NCI-H460 (cell line): ENCODE results near the gene PIK3R2. TPM values are rescaled to one million over a fixed set of nuclear protein-coding genes. Genes with fewer than 3 reads are reported as not detected.

Experiments used
- DNase-seq: peaks from one replicate; pipeline ENCODE4 v3.0.0-alpha.2; 2016; ENCODE audit warnings: low read depth; ENCODE audit errors: extremely low read depth
- total RNA-seq: library from RNA; depleted of rRNA; stranded (reverse); fragments of >200 nt; shearing (Covaris generic); gene quantifications from 2 replicates; pipeline ENCODE4 v1.2.3, GENCODE V29; 2014

The PIK3R2 gene
- total RNA-seq, 1 experiment from 2014 or later, result 7.7 TPM

GRCh38 chr19:18122860-18123795 is 29.8 kb upstream of the PIK3R2 start:
- no peak for DNase-seq

DNA sequence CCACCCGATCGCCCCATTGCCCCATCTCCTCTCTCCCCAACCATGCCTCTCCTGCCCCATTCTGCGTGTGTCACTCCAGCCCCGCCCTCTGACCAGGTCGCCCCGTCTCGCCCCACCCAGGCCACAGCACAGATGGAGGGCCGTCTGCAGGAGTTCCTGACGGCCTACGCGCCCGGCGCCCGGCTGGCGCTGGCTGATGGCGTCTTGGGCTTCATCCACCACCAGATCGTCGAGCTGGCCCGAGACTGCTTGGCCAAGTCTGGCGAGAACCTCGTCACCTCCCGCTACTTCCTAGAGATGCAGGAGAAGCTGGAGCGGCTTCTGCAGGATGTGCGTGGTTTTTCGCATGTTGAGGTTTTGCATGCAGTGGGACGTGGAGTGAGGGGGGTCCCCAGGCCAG is 29.1 kb upstream of the PIK3R2 start:
- DNase-seq, result no peak

GRCh38 chr19:18126097-18126496 is 26.9 kb upstream of the PIK3R2 start:
- DNase-seq, result no peak

GRCh38 chr19:18128044-18128443 is 24.9 kb upstream of the PIK3R2 start:
- DNase-seq, result no peak

- no peak for DNase-seq
These were observed 24.2 kb upstream of the PIK3R2 start for GRCh38 chr19:18128805-18129204.

GRCh38 chr19:18130523-18131242 is 22.3 kb upstream of the PIK3R2 start:
- DNase-seq, result no peak

GRCh38 chr19:18131841-18132596 is 20.9 kb upstream of the PIK3R2 start:
- DNase-seq, result no peak

DNA sequence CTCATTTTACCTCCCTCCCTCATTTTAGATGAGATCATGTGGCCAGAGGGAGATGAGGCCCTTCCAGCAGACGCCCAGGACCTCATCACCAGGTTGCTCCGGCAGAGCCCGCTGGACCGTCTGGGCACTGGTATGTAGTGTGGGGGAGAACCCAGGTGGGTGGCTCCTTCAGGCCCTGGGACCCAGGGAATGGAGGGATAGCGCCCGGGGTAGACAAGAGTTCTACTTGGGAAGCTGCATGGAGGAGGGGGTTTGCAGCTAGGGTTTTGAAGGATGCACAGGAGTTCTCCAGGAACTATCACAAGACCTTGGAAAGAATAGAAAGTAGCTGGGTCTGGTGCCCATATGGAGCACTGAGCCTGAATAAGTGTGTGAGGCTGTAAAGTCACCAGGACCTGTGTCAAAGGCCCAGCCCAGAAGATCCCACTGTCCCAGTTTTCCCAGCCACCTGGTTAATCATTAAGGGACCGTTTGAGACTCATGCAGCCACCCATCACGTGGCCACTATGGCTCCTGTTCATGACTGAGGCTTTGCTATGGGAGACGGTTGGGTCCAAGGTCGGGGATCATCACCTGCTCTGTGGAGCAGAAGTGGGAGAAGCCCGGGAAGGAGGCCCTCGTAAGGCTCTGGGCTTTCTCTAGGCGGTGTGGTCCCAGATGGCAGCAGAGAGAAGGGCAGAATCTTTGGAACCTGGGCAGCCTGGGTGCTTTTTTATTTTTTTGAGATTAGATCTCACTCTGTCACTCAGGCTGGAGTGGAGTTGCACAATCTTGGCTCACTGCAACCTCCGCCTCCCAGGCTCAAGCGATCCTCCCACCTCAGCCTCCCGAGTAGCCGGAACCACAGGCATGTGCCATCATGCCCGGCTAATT is 17.0 kb upstream of the PIK3R2 start:
- no peak for DNase-seq

DNA sequence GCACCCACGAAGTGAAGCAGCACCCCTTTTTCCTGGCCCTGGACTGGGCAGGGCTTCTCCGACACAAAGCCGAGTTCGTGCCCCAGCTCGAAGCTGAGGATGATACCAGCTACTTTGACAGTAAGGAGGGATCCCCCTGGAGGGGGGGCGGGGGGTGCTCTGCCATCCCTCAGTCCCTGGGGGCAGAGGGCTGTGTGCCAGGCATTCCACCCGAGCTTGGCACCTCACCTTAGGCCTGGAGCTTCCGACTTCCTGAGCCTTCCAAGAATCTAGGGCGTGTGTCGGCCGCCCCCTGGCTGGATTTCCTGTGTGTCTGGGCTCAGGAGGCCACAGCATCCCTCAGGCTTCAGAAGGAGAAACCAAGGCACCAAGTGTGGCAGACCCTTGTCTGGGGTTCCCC is 15.7 kb upstream of the PIK3R2 start:
- DNase-seq, result no peak

DNA sequence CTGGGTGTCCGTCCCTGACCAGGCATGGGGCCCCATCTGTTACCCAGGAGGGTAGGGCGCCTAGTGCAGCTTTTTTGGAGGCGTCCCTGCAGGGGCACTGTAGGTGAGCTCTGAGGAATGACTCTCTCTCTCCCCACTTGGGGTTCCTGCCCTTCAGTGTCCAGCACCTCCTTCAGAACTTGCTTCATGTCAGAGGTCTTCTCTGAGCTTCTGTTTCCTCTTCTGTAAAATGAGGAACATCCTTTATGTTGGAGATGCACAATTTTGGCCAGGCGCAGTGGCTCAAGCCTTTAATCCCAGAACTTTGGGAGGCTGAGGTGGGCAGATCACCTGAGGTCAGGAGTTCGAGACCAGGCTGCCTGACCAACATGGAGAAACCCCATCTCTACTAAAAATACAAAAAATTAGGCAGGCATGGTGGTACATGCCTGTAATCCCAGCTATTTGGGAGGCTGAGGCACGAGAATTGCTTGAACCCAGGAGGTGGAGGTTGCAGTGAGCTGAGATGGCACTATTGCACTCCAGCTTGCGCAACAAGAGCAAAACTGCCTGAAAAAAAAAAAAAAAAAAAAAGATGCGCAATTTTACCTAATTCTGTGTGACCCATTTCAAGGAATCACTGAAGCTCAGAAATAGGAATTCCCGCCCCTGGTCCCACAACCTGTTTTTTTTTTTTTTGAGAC is 15.2 kb upstream of the PIK3R2 start:
- DNase-seq, result no peak

- no peak for DNase-seq
These were observed 12.5 kb upstream of the PIK3R2 start for GRCh38 chr19:18140473-18140872.

DNA sequence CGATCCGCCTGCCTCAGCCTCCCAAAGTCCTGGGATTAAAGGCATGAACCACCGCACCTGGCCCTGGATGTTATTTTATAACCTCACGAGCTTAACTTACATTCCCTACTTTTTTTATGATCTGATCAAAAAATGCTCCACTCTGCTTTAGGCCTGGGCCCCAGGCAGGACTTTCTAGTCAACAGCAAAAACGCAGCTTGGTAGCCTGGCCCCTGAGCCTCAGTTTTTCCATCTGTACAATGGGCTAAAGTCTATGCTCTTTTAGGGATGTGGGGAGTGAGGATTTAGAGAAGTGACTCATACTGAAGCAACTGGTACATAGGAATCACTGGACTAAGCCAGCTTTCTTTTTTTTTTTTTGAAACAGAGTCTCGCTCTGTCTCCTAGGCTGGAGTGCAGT is 11.9 kb upstream of the PIK3R2 start:
- no peak for DNase-seq

DNA sequence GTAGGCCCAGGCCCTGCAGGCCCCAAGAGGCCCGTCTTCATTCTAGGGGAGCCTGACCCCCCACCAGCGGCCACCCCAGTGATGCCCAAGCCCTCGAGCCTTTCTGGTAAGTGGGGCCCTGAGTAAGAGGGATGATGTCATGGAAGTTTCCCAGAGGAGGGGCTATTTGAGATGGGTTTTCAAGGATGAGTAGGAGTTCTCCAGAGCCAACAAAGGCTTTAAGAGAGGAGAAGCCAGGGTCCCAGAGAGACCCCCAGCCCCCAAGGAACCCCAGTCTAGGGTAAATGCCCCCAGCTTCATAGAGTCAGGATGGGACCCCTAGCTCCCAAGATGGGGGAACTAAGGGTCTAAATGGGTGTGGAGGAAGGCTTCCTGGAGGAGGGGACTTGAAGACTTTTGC is 9.1 kb upstream of the PIK3R2 start:
- no peak for DNase-seq

GRCh38 chr19:18144361-18144760 is 8.6 kb upstream of the PIK3R2 start:
- no peak for DNase-seq

- DNase-seq, result no peak
These were observed 8.1 kb upstream of the PIK3R2 start for GRCh38 chr19:18144906-18145305.

DNA sequence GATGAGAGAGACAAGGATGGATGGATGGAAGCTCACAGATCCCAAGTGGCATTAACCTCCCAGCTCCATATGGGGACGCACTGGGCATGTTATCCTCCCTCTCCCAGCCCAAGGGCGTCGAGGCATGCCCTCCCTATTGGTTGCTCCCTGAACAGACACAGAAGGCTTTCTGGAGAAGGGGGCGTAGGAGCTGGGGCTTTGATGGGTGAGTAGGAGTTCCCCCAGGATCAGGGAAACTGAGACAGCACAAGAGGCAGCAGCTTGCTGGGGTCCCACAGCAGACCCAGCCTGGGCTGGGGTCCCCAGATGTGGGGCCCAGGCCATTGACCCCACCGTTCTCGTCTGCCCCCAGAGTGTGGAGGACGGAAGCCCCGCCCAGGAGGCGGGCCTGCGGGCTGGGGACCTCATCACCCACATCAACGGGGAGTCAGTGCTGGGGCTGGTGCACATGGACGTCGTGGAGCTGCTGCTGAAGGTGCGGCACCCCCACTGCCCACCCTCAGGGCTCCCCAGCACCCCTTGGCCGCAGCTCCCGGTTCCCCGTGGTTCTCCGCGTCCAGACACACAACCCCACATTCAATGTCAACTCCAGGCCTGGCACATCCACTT is 7.5 kb upstream of the PIK3R2 start:
- no peak for DNase-seq

DNA sequence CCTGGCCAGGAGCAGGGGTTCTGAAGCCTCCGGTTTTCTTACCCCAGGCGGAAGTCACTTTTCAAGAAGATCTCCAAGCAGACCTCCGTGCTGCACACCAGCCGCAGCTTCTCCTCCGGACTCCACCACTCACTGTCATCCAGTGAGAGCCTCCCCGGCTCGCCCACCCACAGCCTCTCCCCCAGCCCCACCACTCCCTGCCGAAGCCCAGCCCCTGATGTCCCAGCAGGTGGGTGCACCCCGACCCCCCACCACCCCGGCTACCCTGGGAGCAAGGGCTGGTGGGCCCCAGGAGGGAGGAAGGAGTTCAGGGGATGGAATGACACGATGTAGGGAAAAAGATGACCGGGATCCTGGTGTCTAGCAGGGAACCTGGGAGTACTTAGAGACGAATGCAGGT is 5.6 kb upstream of the PIK3R2 start:
- no peak for DNase-seq

- DNase-seq, result no peak
These were observed 3.4 kb upstream of the PIK3R2 start for GRCh38 chr19:18149596-18149975.
